Transverse colon (tissue), 4 donors: ENCODE measurements around the gene RBM17.

Experiments used
- POLR2A ChIP-seq: fragments of 450-650 bp; IDR thresholded peaks from one replicate; pipeline ENCODE4 v1.6.1; 2016; ENCODE audit warnings: antibody characterized with exemption, mild to moderate bottlenecking, moderate library complexity
- POLR2AphosphoS5 ChIP-seq, 3 donors: sonication (generic); formaldehyde crosslinking; IDR thresholded peaks; one replicate each; pipeline ENCODE4 v1.6.1; 2016; ENCODE audit warnings: antibody characterized with exemption in 3 of 3
- TF ChIP-seq, protein P1 (sequence below), 5 experiments: fragments of 200-600 bp in 3 of 5; fragments of 450-650 bp in 2 of 5; sonication (generic) in 3 of 5; IDR thresholded peaks; 1 replicate in 2 of 5; 2 replicates in 3 of 5; pipeline ENCODE4 v1.5.1; 2016 to 2017; ENCODE audit warnings: antibody characterized with exemption in 5 of 5, inconsistent platforms in 3 of 5, mild to moderate bottlenecking in 2 of 5, moderate library complexity in 1 of 5

- TF ChIP-seq, protein P1, sequence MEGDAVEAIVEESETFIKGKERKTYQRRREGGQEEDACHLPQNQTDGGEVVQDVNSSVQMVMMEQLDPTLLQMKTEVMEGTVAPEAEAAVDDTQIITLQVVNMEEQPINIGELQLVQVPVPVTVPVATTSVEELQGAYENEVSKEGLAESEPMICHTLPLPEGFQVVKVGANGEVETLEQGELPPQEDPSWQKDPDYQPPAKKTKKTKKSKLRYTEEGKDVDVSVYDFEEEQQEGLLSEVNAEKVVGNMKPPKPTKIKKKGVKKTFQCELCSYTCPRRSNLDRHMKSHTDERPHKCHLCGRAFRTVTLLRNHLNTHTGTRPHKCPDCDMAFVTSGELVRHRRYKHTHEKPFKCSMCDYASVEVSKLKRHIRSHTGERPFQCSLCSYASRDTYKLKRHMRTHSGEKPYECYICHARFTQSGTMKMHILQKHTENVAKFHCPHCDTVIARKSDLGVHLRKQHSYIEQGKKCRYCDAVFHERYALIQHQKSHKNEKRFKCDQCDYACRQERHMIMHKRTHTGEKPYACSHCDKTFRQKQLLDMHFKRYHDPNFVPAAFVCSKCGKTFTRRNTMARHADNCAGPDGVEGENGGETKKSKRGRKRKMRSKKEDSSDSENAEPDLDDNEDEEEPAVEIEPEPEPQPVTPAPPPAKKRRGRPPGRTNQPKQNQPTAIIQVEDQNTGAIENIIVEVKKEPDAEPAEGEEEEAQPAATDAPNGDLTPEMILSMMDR (IDR thresholded peaks at IDR 0.05): no peak
- no peak for TF ChIP-seq POLR2AphosphoS5 (IDR thresholded peaks at IDR 0.05)
- TF ChIP-seq POLR2A: no peak
Observed at GRCh38 chr10:6148251-6148701, 59.4 kb downstream of the RBM17 start.
